Gastrocnemius medialis (tissue), 4 donors: ENCODE measurements around the gene ZNF664.

ENCODE experiments used
- CTCF ChIP-seq, 5 experiments: fragments of 450-650 bp in 3 of 5; fragments of 200-600 bp in 2 of 5; sonication (generic) in 2 of 5; IDR thresholded peaks in 4 of 5; conservative IDR thresholded peaks in 1 of 5; 1 replicate in 4 of 5; 2 replicates in 1 of 5; pipeline ENCODE4 v1.5.1; 2016 to 2019; ENCODE audit warnings: antibody characterized with exemption in 5 of 5, mild to moderate bottlenecking in 3 of 5, moderate library complexity in 3 of 5
- POLR2A ChIP-seq, 2 donors: fragments of 450-650 bp; IDR thresholded peaks; one replicate each; pipeline ENCODE4 v1.6.1; 2017; ENCODE audit warnings: antibody characterized with exemption in 2 of 2, mild to moderate bottlenecking in 2 of 2, moderate library complexity in 2 of 2

GRCh38 chr12:123992118-123992825 lies 19.3 kb downstream of the ZNF664 start:
- no peak for TF ChIP-seq CTCF (IDR thresholded peaks at IDR 0.05 in 4 of 5, conservative IDR thresholded peaks at IDR 0.05 in 1 of 5)
- no peak for TF ChIP-seq POLR2A (IDR thresholded peaks at IDR 0.05)
